ENCODE results near the gene ADAM10.

Gene ADAM10

DNA sequence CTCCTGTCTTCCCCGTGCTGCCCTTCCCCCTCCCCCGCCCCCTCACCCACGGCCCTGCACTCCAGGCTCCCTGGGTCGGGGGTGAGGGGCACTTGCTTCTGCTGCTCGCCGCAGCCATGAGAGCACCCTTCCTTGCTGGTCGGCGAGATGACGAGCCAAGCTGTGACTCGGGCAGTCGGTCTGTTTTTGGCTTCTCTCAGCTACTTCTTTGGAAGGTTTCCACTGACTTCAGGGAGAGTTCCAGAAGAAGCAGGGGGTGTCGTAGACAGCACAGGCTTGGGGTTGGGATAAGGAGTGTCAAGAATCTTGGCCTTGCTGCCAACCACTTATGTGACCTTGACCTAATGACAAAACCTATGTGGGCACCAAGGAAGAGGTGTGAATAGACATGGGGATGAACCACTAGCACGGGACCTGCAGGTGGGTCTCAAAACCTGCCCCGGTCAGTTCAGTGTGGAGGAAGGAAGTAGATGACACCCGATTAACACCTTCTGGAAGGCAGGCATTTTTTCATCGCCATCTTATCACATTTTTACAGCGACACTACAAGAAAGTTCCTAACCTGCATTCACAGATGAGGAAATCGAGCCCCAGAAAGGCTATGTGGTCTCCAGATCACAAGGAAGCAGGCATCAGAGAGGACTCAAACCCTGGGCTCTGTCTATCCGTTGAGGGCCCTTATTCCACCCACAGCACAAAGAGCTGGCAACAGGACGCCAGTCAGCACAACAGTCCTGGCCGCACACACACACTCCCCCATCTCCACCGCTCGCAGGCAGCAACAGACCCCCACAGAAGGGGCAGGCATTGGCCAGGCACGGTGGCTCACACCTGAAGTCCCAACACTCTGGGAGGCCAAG lies 196.8 kb downstream of the ADAM10 start:
- H3K4me3 ChIP-seq (replicated peaks; ENCODE audit: insufficient read depth, low read length) = no peak overlapping the region

DNA sequence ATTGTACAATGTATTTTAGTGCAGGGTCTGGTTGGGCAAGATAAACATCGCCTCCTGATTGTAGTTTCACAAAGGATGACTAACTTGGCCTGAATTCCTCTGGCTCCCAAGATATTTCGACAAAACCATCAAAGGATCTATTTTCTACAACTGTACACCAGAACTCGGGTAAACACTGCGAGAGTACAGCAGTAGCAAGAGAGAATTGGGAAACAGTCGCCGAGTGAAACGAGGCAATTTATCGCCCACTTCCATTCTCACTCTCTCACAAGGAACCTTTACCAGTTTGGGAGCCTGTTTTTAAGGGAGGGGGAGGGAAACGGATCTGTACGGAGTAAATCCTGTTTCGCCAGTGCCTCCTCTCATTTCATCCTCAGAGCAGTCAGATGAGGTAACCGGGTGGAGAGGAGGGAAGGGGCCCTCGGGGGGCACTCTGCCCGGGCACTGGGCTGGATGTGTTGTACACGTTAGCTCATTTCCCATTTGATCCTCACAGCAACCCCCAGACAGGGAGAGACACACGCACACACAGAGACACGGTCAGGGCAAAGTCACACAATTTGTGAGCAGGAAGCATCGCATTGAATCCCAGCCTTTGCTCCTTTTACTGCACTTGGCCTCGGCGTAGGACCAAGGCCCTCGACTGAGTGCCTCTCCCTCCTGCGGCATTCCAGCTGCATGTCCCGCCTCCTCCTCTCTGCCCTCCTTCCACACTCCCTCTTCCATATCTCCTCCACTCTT lies 197.6 kb downstream of the ADAM10 start:
- H3K4me3 ChIP-seq (replicated peaks; ENCODE audit: insufficient read depth, low read length) = no peak overlapping the region
- TF ChIP-seq GABPA (IDR thresholded peaks at IDR 0.05; ENCODE audit: low read depth) (no peak), SPI1 (IDR thresholded peaks at IDR 0.05; ENCODE audit: borderline replicate concordance, low read depth) (no peak), POLR2AphosphoS5 (IDR thresholded peaks at IDR 0.05; ENCODE audit: low read depth) (no peak)
- TF ChIP-seq, protein P1, sequence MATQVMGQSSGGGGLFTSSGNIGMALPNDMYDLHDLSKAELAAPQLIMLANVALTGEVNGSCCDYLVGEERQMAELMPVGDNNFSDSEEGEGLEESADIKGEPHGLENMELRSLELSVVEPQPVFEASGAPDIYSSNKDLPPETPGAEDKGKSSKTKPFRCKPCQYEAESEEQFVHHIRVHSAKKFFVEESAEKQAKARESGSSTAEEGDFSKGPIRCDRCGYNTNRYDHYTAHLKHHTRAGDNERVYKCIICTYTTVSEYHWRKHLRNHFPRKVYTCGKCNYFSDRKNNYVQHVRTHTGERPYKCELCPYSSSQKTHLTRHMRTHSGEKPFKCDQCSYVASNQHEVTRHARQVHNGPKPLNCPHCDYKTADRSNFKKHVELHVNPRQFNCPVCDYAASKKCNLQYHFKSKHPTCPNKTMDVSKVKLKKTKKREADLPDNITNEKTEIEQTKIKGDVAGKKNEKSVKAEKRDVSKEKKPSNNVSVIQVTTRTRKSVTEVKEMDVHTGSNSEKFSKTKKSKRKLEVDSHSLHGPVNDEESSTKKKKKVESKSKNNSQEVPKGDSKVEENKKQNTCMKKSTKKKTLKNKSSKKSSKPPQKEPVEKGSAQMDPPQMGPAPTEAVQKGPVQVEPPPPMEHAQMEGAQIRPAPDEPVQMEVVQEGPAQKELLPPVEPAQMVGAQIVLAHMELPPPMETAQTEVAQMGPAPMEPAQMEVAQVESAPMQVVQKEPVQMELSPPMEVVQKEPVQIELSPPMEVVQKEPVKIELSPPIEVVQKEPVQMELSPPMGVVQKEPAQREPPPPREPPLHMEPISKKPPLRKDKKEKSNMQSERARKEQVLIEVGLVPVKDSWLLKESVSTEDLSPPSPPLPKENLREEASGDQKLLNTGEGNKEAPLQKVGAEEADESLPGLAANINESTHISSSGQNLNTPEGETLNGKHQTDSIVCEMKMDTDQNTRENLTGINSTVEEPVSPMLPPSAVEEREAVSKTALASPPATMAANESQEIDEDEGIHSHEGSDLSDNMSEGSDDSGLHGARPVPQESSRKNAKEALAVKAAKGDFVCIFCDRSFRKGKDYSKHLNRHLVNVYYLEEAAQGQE (IDR thresholded peaks at IDR 0.05; ENCODE audit: insufficient replicate concordance, low read depth) = no peak
- TF ChIP-seq, protein P2, sequence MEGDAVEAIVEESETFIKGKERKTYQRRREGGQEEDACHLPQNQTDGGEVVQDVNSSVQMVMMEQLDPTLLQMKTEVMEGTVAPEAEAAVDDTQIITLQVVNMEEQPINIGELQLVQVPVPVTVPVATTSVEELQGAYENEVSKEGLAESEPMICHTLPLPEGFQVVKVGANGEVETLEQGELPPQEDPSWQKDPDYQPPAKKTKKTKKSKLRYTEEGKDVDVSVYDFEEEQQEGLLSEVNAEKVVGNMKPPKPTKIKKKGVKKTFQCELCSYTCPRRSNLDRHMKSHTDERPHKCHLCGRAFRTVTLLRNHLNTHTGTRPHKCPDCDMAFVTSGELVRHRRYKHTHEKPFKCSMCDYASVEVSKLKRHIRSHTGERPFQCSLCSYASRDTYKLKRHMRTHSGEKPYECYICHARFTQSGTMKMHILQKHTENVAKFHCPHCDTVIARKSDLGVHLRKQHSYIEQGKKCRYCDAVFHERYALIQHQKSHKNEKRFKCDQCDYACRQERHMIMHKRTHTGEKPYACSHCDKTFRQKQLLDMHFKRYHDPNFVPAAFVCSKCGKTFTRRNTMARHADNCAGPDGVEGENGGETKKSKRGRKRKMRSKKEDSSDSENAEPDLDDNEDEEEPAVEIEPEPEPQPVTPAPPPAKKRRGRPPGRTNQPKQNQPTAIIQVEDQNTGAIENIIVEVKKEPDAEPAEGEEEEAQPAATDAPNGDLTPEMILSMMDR (IDR thresholded peaks at IDR 0.05; ENCODE audit: insufficient read depth, low read length) = no peak
- no peaks in the 10 kb centered on the region for H3K27me3 ChIP-seq (ENCODE audit: insufficient read depth, poor library complexity, severe bottlenecking)
- H3K27ac ChIP-seq (replicated peaks) = no peak overlapping the region
- DNase-seq (ENCODE audit: low read depth in 1 of 2, low spot score in 1 of 2) = no peak

More for the DNA sequence above, 196.8 kb downstream of the ADAM10 start:
- TF ChIP-seq, protein P1 (IDR thresholded peaks at IDR 0.05; ENCODE audit: insufficient replicate concordance, low read depth) = no peak
- TF ChIP-seq POLR2AphosphoS5 (IDR thresholded peaks at IDR 0.05; ENCODE audit: low read depth) (no peak), GABPA (IDR thresholded peaks at IDR 0.05; ENCODE audit: low read depth) (no peak), SPI1 (IDR thresholded peaks at IDR 0.05; ENCODE audit: borderline replicate concordance, low read depth) (no peak)
- TF ChIP-seq, protein P2 (IDR thresholded peaks at IDR 0.05; ENCODE audit: insufficient read depth, low read length) = no peak
- DNase-seq (ENCODE audit: low read depth in 1 of 2, low spot score in 1 of 2) = no peak
- Histone ChIP-seq H3K27ac (replicated peaks) (no peak overlapping the region), H3K27me3 (ENCODE audit: insufficient read depth, poor library complexity, severe bottlenecking) (no peaks in the 10 kb centered on the region)

GRCh38 chr15:58551084-58551763 lies 198.3 kb downstream of the ADAM10 start:
- TF ChIP-seq POLR2AphosphoS5 (IDR thresholded peaks at IDR 0.05; ENCODE audit: low read depth) = no peak
- no peak for TF ChIP-seq SPI1 (IDR thresholded peaks at IDR 0.05; ENCODE audit: borderline replicate concordance, low read depth)
- TF ChIP-seq, protein P2 (IDR thresholded peaks at IDR 0.05; ENCODE audit: insufficient read depth, low read length) = no peak
- TF ChIP-seq GABPA (IDR thresholded peaks at IDR 0.05; ENCODE audit: low read depth) = no peak
- TF ChIP-seq, protein P1 (IDR thresholded peaks at IDR 0.05; ENCODE audit: insufficient replicate concordance, low read depth) = no peak
- DNase-seq (ENCODE audit: low read depth in 1 of 2, low spot score in 1 of 2) = no peak
- H3K27ac ChIP-seq (replicated peaks) = no peak overlapping the region
- no peaks in the 10 kb centered on the region for H3K27me3 ChIP-seq (ENCODE audit: insufficient read depth, poor library complexity, severe bottlenecking)
- H3K4me3 ChIP-seq (replicated peaks; ENCODE audit: insufficient read depth, low read length) = no peak overlapping the region

Data from HL-60 (cell line).